Measurements from ENCODE around the gene ANKRD63. TPM values are rescaled to one million over a fixed set of nuclear protein-coding genes. Genes with fewer than 3 reads are reported as not detected.
A peak's percentile ranks its signal among the peaks of the same experiment; 100 is the strongest.

The ANKRD63 gene
- total RNA-seq (2021): 0.26 and 0.46 TPM in 2 replicates
- long read RNA-seq: 0 reads

GRCh38 chr15:40282869-40283614, at the start of gene ANKRD63:
TSS of gene ANKRD63 (minus strand) at chr15:40283064. CDS start at chr15:40282586, 478 bp downstream.
- Histone ChIP-seq H3T11ph (ENCODE audit: low read length) (no peak within 1 kb of the TSS), H4K8ac (replicated peaks; ENCODE audit: insufficient read length, low read depth, low read length) (no peak within 1 kb of the TSS), H3K27ac (ENCODE audit: insufficient read length, low read depth, low read length) (no peak within 1 kb of the TSS), H3K27me3 (ENCODE audit: insufficient read depth, low read length) (peaks cover 37% of the 10 kb centered on the region; the same call in 1 of the 2 replicates), H3K23me2 (ENCODE audit: insufficient read length, low read depth, low read length, poor library complexity, severe bottlenecking) (peaks cover 10% of the 10 kb centered on the region), H2BK15ac (ENCODE audit: low read depth, low read length) (no peak within 1 kb of the TSS), H3K4me1 (ENCODE audit: insufficient read depth, low read length) (peaks cover 3% of the 10 kb centered on the region; the same call in 1 of the 2 replicates), H2BK5ac (ENCODE audit: insufficient read length, low read length) (no peak within 1 kb of the TSS), H2BK20ac (ENCODE audit: low read depth, low read length, poor library complexity, severe bottlenecking) (no peak within 1 kb of the TSS), H4K5ac (ENCODE audit: insufficient read length, low read depth, low read length) (no peak within 1 kb of the TSS), H4K20me1 (ENCODE audit: control insufficient read depth, insufficient read depth, insufficient read length) (no peaks in the 10 kb centered on the region), H3K79me1 (ENCODE audit: insufficient read depth, low read depth, low read length, poor library complexity, severe bottlenecking) (no peaks in the 10 kb centered on the region), H3K4ac (ENCODE audit: low read depth, low read length) (no peak within 1 kb of the TSS), H2AFZ (ENCODE audit: low read length) (no peak within 1 kb of the TSS), H3K23ac (ENCODE audit: insufficient read length, low read depth, low read length) (no peak within 1 kb of the TSS), H3K9ac (ENCODE audit: extremely low read depth, insufficient read length, low read length) (no peak within 1 kb of the TSS), H2BK120ac (ENCODE audit: low read depth, low read length, poor library complexity, severe bottlenecking) (no peak within 1 kb of the TSS), H2BK12ac (ENCODE audit: insufficient read length, low read depth, low read length) (no peak within 1 kb of the TSS), H3K4me2 (ENCODE audit: insufficient read depth, insufficient read length, low read length) (peak within 1 kb of the TSS; percentile 41), H2AK5ac (ENCODE audit: insufficient read length, low read length) (no peak within 1 kb of the TSS), H3K14ac (ENCODE audit: insufficient read depth, low read length) (no peak within 1 kb of the TSS; the same call in 1 of the 2 replicates), H3K9me3 (ENCODE audit: control insufficient read depth, low read depth, low read length) (no peaks in the 10 kb centered on the region), H3K56ac (ENCODE audit: insufficient read length, low read depth, low read length) (no peak within 1 kb of the TSS), H3K79me2 (ENCODE audit: insufficient read depth, low read length) (no peaks in the 10 kb centered on the region), H3K18ac (ENCODE audit: insufficient read length, low read depth, low read length) (no peak within 1 kb of the TSS), H4K91ac (ENCODE audit: insufficient read length, low read depth, low read length) (no peak within 1 kb of the TSS)
- no peak for TF ChIP-seq CTCF (conservative IDR thresholded peaks at IDR 0.05)
- H3K36me3 Mint-ChIP-seq (ENCODE audit: insufficient read depth in 1 of 3, low read depth in 3 of 3): no peaks in the 10 kb centered on the region; a peak in 2 of 7 replicates
- no peak for DNase-seq
- peaks cover 90% of the 10 kb centered on the region for H3K27me3 Mint-ChIP-seq (ENCODE audit: low read depth)
- no peak within 1 kb of the TSS for H3K27ac Mint-ChIP-seq
- no CpG with 5 or more reads among the region's 76 CpGs for WGBS (ENCODE audit: extremely low coverage, insufficient read length, low lambda C conversion rate)
- peak within 1 kb of the TSS; percentile 50 to 76 for H3K4me3 Mint-ChIP-seq
- peaks cover 38 to 59% of the 10 kb centered on the region in 2 experiments for H3K4me1 Mint-ChIP-seq
- no peaks in the 10 kb centered on the region; a peak in 1 of 5 replicates for H3K9me3 Mint-ChIP-seq
